ENCODE measurements around the gene ARGFX. TPM values are rescaled to one million over a fixed set of nuclear protein-coding genes. Genes with fewer than 3 reads are reported as not detected.

Gene ARGFX
- total and polyA plus RNA-seq, 9 of the 15 experiments (the other 6 are each of a cell fraction or from before 2014, with no cell fraction given): not detected

- TF ChIP-seq GABPB1 (CRISPR knock-in tag; IDR thresholded peaks at IDR 0.05): no peak
- no peak for TF ChIP-seq CBX3 (IDR thresholded peaks at IDR 0.05; ENCODE audit: borderline replicate concordance in 1 of 2, low read length in 2 of 2)
- no peak for TF ChIP-seq YBX1 (IDR thresholded peaks at IDR 0.05)
- peak; percentile 81 for TF ChIP-seq C11orf30 (IDR thresholded peaks at IDR 0.05; ENCODE audit: low read depth)
- TF ChIP-seq, protein P1, sequence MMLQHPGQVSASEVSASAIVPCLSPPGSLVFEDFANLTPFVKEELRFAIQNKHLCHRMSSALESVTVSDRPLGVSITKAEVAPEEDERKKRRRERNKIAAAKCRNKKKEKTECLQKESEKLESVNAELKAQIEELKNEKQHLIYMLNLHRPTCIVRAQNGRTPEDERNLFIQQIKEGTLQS (IDR thresholded peaks at IDR 0.05): peak; percentile 75
- TF ChIP-seq, protein P1 (CRISPR knock-in tag; conservative IDR thresholded peaks at IDR 0.05): no peak
- no peak for TF ChIP-seq THRA (IDR thresholded peaks at IDR 0.05)
- no peak for TF ChIP-seq ZNF282 (CRISPR knock-in tag; IDR thresholded peaks at IDR 0.05)
- TF ChIP-seq SNAPC5 (CRISPR knock-in tag; IDR thresholded peaks at IDR 0.05): no peak
- TF ChIP-seq JUND (IDR thresholded peaks at IDR 0.05; ENCODE audit: borderline replicate concordance, low read depth, low read length): peak; percentile 92
- TF ChIP-seq JUND (tag; IDR thresholded peaks at IDR 0.05; ENCODE audit: borderline replicate concordance, low read depth, low read length): peak; percentile 89; the same call in 2 of the 3 replicates
- peak; percentile 59; the same call in 1 of the 2 replicates for TF ChIP-seq ZBTB7A (IDR thresholded peaks at IDR 0.05; ENCODE audit: borderline replicate concordance, control insufficient read depth, low read depth, low read length)
- no peak for TF ChIP-seq KHSRP (IDR thresholded peaks at IDR 0.05)
- peak; percentile 21 for TF ChIP-seq FOS (IDR thresholded peaks at IDR 0.05; ENCODE audit: extremely low read depth, insufficient read length)
- TF ChIP-seq HNRNPL (IDR thresholded peaks at IDR 0.05; ENCODE audit: low read depth, low read length): no peak
- no peak for TF ChIP-seq ILF3 (IDR thresholded peaks at IDR 0.05; ENCODE audit: borderline replicate concordance)
- no peak for TF ChIP-seq JUNB (CRISPR knock-in tag; conservative IDR thresholded peaks at IDR 0.05)
- TF ChIP-seq, protein P2, sequence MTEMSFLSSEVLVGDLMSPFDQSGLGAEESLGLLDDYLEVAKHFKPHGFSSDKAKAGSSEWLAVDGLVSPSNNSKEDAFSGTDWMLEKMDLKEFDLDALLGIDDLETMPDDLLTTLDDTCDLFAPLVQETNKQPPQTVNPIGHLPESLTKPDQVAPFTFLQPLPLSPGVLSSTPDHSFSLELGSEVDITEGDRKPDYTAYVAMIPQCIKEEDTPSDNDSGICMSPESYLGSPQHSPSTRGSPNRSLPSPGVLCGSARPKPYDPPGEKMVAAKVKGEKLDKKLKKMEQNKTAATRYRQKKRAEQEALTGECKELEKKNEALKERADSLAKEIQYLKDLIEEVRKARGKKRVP (CRISPR knock-in tag; IDR thresholded peaks at IDR 0.05): no peak
- TF ChIP-seq DPF2 (IDR thresholded peaks at IDR 0.05): peak; percentile 93
- 0 out of 2 replicates have a peak, but pooled peaks have one; percentile 8 for TF ChIP-seq RAD51 (IDR thresholded peaks at IDR 0.05; ENCODE audit: borderline replicate concordance, low read depth)
- TF ChIP-seq SAFB2 (IDR thresholded peaks at IDR 0.05; ENCODE audit: borderline replicate concordance, low read depth, low read length, severe bottlenecking): no peak
- peak; percentile 40; the same call in 1 of the 2 replicates for TF ChIP-seq CTBP1 (IDR thresholded peaks at IDR 0.05; ENCODE audit: borderline replicate concordance)
- TF ChIP-seq HDAC2 (IDR thresholded peaks at IDR 0.05): no peak
- no peak for TF ChIP-seq STAT5B (CRISPR knock-in tag; IDR thresholded peaks at IDR 0.05)
- no peak for TF ChIP-seq BRF1 (IDR thresholded peaks at IDR 0.05; ENCODE audit: borderline replicate concordance, extremely low read depth, insufficient read length)
- no peak for TF ChIP-seq GTF2F1 (IDR thresholded peaks at IDR 0.05; ENCODE audit: low read depth, low read length)
- no peak for TF ChIP-seq ZNF165 (CRISPR knock-in tag; IDR thresholded peaks at IDR 0.05; ENCODE audit: borderline replicate concordance)
- TF ChIP-seq, protein P3, sequence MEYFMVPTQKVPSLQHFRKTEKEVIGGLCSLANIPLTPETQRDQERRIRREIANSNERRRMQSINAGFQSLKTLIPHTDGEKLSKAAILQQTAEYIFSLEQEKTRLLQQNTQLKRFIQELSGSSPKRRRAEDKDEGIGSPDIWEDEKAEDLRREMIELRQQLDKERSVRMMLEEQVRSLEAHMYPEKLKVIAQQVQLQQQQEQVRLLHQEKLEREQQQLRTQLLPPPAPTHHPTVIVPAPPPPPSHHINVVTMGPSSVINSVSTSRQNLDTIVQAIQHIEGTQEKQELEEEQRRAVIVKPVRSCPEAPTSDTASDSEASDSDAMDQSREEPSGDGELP (CRISPR knock-in tag; IDR thresholded peaks at IDR 0.05; ENCODE audit: borderline replicate concordance): peak; percentile 95
Observed at GRCh38 chr3:121574449-121574848, 6.7 kb downstream of the ARGFX start (continued).

All from K562 (cell line).